Right renal cortex interstitium (tissue), 3 donors: Measurements from ENCODE around the gene RANGRF. TPM values are rescaled to one million over a fixed set of nuclear protein-coding genes. Genes with fewer than 3 reads are reported as not detected.
A peak's percentile ranks its signal among the peaks of the same experiment; 100 is the strongest.
"Not testable (repeated sequence)": the region's sequence is repeated elsewhere in the genome, so short reads cannot be mapped to it uniquely, and the experiment has no call there.

Experiments
- DNase-seq, 3 donors: peaks; one replicate each; pipeline ENCODE4 v3.0.0-alpha.2; 2013; ENCODE audit warnings: low read depth in 3 of 3, low spot score in 2 of 3
- polyA plus RNA-seq, 3 donors: library from polyadenylated mRNA; unstranded; fragments of 120-200 nt; gene quantifications; one replicate each; pipeline ENCODE4 v1.2.1, GENCODE V29; 2013; ENCODE audit not compliant: insufficient read length in 3 of 3

RANGRF gene
- polyA plus RNA-seq = 10 to 100 TPM; 27.8 to 29.9 (median 28.7) TPM

- peak in 2 of 3 donors; percentile 80 to 84 for DNase-seq
Measured at GRCh38 chr17:8288336-8289102, at the start of gene RANGRF. TSS of gene RANGRF (plus strand) at chr17:8288670. CDS start at chr17:8288789, 119 bp downstream.

GRCh38 chr17:8243827-8244226 lies 44.6 kb upstream of the RANGRF start:
- DNase-seq = no peak

- DNase-seq = no peak
Measured at GRCh38 chr17:8244768-8245167, 43.7 kb upstream of the RANGRF start.

- peak; percentile 89 to 94 (median 93) for DNase-seq
Measured at GRCh38 chr17:8248751-8249607, 39.5 kb upstream of the RANGRF start, which contains the start of gene PFAS. TSS of gene PFAS (plus strand) at chr17:8249289. CDS start at chr17:8253938, 4,649 bp downstream.

GRCh38 chr17:8249621-8250500 lies 38.6 kb upstream of the RANGRF start:
- no peak for DNase-seq

- DNase-seq = not testable (repeated sequence)
Measured at GRCh38 chr17:8251411-8251810, 37.1 kb upstream of the RANGRF start.

- no peak for DNase-seq
Measured at GRCh38 chr17:8253801-8254200, 34.7 kb upstream of the RANGRF start.

GRCh38 chr17:8254881-8255280 lies 33.6 kb upstream of the RANGRF start:
- DNase-seq = no peak

- DNase-seq = no peak
Measured at GRCh38 chr17:8255499-8255898, 33.0 kb upstream of the RANGRF start.

- DNase-seq = no peak
Measured at GRCh38 chr17:8256291-8256690, 32.2 kb upstream of the RANGRF start.

- no peak for DNase-seq
Measured at GRCh38 chr17:8256691-8257090, 31.8 kb upstream of the RANGRF start.

- DNase-seq = no peak
Measured at GRCh38 chr17:8257801-8258200, 30.7 kb upstream of the RANGRF start.

- DNase-seq = no peak
Measured at GRCh38 chr17:8264320-8264719, 24.1 kb upstream of the RANGRF start.

GRCh38 chr17:8264836-8265542 lies 23.5 kb upstream of the RANGRF start:
- no peak for DNase-seq

- DNase-seq = no peak
Measured at GRCh38 chr17:8266648-8267479, 21.6 kb upstream of the RANGRF start.

- no peak for DNase-seq
Measured at GRCh38 chr17:8267480-8268147, 20.9 kb upstream of the RANGRF start.

- DNase-seq = no peak
Measured at GRCh38 chr17:8268550-8269298, 19.7 kb upstream of the RANGRF start.

- no peak for DNase-seq
Measured at GRCh38 chr17:8272421-8272820, 16.0 kb upstream of the RANGRF start.
